ENCODE data around the gene PPP4R1.

DNA sequence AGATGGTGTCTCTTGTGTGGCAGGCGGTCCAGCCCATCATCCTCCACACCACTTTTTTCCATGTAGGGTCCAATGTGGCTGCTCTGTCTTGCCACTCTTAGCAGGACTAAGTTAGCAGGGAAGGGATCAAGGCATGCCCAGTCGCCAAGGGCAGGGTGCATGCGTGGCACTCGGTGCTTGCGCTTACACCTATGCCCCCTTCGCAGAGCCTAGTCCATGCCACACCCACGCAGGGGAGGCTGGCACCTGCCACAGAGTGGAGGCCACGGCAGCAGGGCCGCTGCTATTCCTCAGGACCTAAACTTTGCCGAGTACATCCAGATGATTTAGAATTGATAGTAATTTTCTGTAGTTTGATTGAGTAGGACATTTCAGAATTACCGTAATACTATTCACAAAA, 79.5 kb downstream of the PPP4R1 start:
- no peak for TF ChIP-seq POLR2A (IDR thresholded peaks at IDR 0.05)
- TF ChIP-seq, protein P1, sequence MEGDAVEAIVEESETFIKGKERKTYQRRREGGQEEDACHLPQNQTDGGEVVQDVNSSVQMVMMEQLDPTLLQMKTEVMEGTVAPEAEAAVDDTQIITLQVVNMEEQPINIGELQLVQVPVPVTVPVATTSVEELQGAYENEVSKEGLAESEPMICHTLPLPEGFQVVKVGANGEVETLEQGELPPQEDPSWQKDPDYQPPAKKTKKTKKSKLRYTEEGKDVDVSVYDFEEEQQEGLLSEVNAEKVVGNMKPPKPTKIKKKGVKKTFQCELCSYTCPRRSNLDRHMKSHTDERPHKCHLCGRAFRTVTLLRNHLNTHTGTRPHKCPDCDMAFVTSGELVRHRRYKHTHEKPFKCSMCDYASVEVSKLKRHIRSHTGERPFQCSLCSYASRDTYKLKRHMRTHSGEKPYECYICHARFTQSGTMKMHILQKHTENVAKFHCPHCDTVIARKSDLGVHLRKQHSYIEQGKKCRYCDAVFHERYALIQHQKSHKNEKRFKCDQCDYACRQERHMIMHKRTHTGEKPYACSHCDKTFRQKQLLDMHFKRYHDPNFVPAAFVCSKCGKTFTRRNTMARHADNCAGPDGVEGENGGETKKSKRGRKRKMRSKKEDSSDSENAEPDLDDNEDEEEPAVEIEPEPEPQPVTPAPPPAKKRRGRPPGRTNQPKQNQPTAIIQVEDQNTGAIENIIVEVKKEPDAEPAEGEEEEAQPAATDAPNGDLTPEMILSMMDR (IDR thresholded peaks at IDR 0.05), result no peak
